OCI-LY3 (cell line): ENCODE measurements around the gene JCAD.

ENCODE experiments used
- H2AFZ ChIP-seq: fragments of 200-600, 300-600 bp; shearing (Covaris generic); 2 replicates; pipeline ENCODE4 v1.6.0; 2014; ENCODE audit warnings: antibody characterized with exemption, low read depth, low read length
- H3K27ac ChIP-seq: fragments of 200-600, 300-600 bp; sonication (generic); 2 replicates; pipeline ENCODE4 v1.5.1; 2014; ENCODE audit warnings: mild to moderate bottlenecking, low read length, moderate library complexity, mixed read lengths
- H3K27me3 ChIP-seq: fragments of 200-600, 300-600 bp; sonication (generic); 2 replicates; pipeline ENCODE4 v1.6.1; 2014; ENCODE audit warnings: low read depth, low read length, mixed read lengths
- H3K36me3 ChIP-seq: fragments of 200-600, 300-600 bp; sonication (generic); replicated peaks from 2 replicates; pipeline ENCODE3; 2014; ENCODE audit warnings: low read depth, low read length, mixed read lengths
- H3K4me1 ChIP-seq: fragments of 300-600, 200-600 bp; sonication (generic); 2 replicates; pipeline ENCODE4 v1.6.1; 2014; ENCODE audit warnings: low read length, mixed read lengths
- H3K4me2 ChIP-seq: fragments of 200-600, 300-600 bp; sonication (generic); 2 replicates; pipeline ENCODE4 v1.6.1; 2014; ENCODE audit warnings: low read length, mixed read lengths
- H3K4me3 ChIP-seq: fragments of 300-600, 200-600 bp; sonication (generic); 2 replicates; pipeline ENCODE4 v1.5.1; 2014; ENCODE audit warnings: antibody characterized with exemption, mild to moderate bottlenecking, low read length, moderate library complexity
- H3K79me2 ChIP-seq: fragments of 300-600, 200-600 bp; shearing (Covaris generic); 2 replicates; pipeline ENCODE4 v1.6.1; 2014; ENCODE audit warnings: mild to moderate bottlenecking, low read length, mixed read lengths
- H3K9ac ChIP-seq: fragments of 300-600, 200-600 bp; shearing (Covaris generic); 2 replicates; pipeline ENCODE4 v1.6.0; 2014; ENCODE audit warnings: mild to moderate bottlenecking, low read length, moderate library complexity
- H3K9me3 ChIP-seq: fragments of 200-600, 300-600 bp; shearing (Covaris generic); 2 replicates; pipeline ENCODE4 v1.6.1; 2014; ENCODE audit warnings: low read length, mixed read lengths; ENCODE audit not compliant: insufficient read depth
- H4K20me1 ChIP-seq: fragments of 200-600, 300-600 bp; sonication (generic); 2 replicates; pipeline ENCODE4 v1.6.1; 2016; ENCODE audit warnings: low read length, mixed read lengths; ENCODE audit not compliant: insufficient read depth
- EZH2phosphoT487 ChIP-seq: fragments of 200-600 bp; shearing (Covaris generic); IDR thresholded peaks from 2 replicates; pipeline ENCODE4 v1.6.1; 2018; ENCODE audit warnings: antibody characterized with exemption, mixed run types, low read depth
- TF ChIP-seq, protein P1 (sequence below): fragments of 200-600, 300-600 bp; sonication (generic); IDR thresholded peaks from 2 replicates; pipeline ENCODE4 v1.5.1; 2014; ENCODE audit warnings: antibody characterized with exemption, low read length, low read depth

Gene JCAD

GRCh38 chr10:30079408-30079807 is 20.0 kb upstream of the JCAD start:
- H3K9ac ChIP-seq = no peak overlapping the region
- no peaks in the 10 kb centered on the region for H3K9me3 ChIP-seq
- no peak overlapping the region for H2AFZ ChIP-seq
- H3K4me1 ChIP-seq = no peaks in the 10 kb centered on the region
- no peaks in the 10 kb centered on the region for H4K20me1 ChIP-seq
- no peak overlapping the region for H3K27ac ChIP-seq
- no peaks in the 10 kb centered on the region for H3K79me2 ChIP-seq
- H3K27me3 ChIP-seq = no peaks in the 10 kb centered on the region
- no peak for TF ChIP-seq EZH2phosphoT487
- TF ChIP-seq, protein P1, sequence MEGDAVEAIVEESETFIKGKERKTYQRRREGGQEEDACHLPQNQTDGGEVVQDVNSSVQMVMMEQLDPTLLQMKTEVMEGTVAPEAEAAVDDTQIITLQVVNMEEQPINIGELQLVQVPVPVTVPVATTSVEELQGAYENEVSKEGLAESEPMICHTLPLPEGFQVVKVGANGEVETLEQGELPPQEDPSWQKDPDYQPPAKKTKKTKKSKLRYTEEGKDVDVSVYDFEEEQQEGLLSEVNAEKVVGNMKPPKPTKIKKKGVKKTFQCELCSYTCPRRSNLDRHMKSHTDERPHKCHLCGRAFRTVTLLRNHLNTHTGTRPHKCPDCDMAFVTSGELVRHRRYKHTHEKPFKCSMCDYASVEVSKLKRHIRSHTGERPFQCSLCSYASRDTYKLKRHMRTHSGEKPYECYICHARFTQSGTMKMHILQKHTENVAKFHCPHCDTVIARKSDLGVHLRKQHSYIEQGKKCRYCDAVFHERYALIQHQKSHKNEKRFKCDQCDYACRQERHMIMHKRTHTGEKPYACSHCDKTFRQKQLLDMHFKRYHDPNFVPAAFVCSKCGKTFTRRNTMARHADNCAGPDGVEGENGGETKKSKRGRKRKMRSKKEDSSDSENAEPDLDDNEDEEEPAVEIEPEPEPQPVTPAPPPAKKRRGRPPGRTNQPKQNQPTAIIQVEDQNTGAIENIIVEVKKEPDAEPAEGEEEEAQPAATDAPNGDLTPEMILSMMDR = no peak
- H3K36me3 ChIP-seq = no peaks in the 10 kb centered on the region
- no peak overlapping the region for H3K4me3 ChIP-seq
- no peak overlapping the region for H3K4me2 ChIP-seq

GRCh38 chr10:30075481-30075880 is 16.1 kb upstream of the JCAD start:
- Histone ChIP-seq H3K4me2 (no peak overlapping the region), H4K20me1 (no peaks in the 10 kb centered on the region), H3K27me3 (no peaks in the 10 kb centered on the region), H3K9me3 (no peaks in the 10 kb centered on the region), H3K4me3 (no peak overlapping the region), H3K36me3 (no peaks in the 10 kb centered on the region), H3K27ac (no peak overlapping the region), H3K9ac (no peak overlapping the region), H3K79me2 (no peaks in the 10 kb centered on the region), H2AFZ (no peak overlapping the region), H3K4me1 (no peaks in the 10 kb centered on the region)
- TF ChIP-seq, protein P1 = no peak
- TF ChIP-seq EZH2phosphoT487 = no peak

- Histone ChIP-seq H3K4me2 (no peak overlapping the region), H4K20me1 (no peaks in the 10 kb centered on the region), H3K4me1 (no peaks in the 10 kb centered on the region), H3K27me3 (no peaks in the 10 kb centered on the region), H2AFZ (no peak overlapping the region), H3K79me2 (no peaks in the 10 kb centered on the region), H3K36me3 (no peaks in the 10 kb centered on the region), H3K9me3 (no peaks in the 10 kb centered on the region), H3K4me3 (no peak overlapping the region), H3K9ac (no peak overlapping the region), H3K27ac (no peak overlapping the region)
- TF ChIP-seq, protein P1 = no peak
- TF ChIP-seq EZH2phosphoT487 = no peak
Observed at GRCh38 chr10:30074933-30075332, 15.5 kb upstream of the JCAD start.

DNA sequence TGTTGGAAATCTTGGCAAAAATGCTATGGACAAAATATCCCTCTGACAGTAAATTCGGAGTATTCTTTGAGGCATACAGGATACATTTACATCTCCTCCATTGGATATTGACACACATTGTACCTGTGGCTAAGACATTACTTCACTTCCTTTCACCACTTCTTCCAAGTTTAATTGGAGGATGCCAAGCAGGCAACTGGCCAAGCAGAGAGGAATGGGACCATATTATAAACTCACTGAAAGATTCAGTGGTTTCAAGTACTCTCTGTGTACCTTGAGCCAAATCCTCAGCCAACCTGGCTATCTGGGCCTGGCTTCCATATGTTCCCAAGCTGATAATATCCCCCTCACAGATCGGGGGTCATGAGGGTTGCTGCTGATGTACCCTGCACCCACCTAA is 14.7 kb upstream of the JCAD start:
- no peaks in the 10 kb centered on the region for H3K36me3 ChIP-seq
- H3K9ac ChIP-seq = no peak overlapping the region
- no peak overlapping the region for H3K27ac ChIP-seq
- H3K4me1 ChIP-seq = no peaks in the 10 kb centered on the region
- H3K4me2 ChIP-seq = no peak overlapping the region
- no peaks in the 10 kb centered on the region for H3K79me2 ChIP-seq
- H3K27me3 ChIP-seq = no peaks in the 10 kb centered on the region
- no peaks in the 10 kb centered on the region for H4K20me1 ChIP-seq
- H3K4me3 ChIP-seq = no peak overlapping the region
- no peaks in the 10 kb centered on the region for H3K9me3 ChIP-seq
- no peak overlapping the region for H2AFZ ChIP-seq
- no peak for TF ChIP-seq EZH2phosphoT487
- TF ChIP-seq, protein P1 = no peak
